Endometrial microvascular endothelial cells (primary cell): ENCODE measurements around the gene CDCA3. TPM values are rescaled to one million over a fixed set of nuclear protein-coding genes. Genes with fewer than 3 reads are reported as not detected.

Source experiments
- in situ Hi-C: cut with HindIII; loops from 2 replicates; pipeline ENCODE4 v1.10.0; 2017; ENCODE audit warnings: low sequenced_read_pairs, low pct_unique_long_range_greater_than_20kb; ENCODE audit errors: inconsistent ontology term
- total RNA-seq: library from RNA; depleted of rRNA; stranded (reverse); fragments of >200 nt; gene quantifications from one replicate; pipeline ENCODE4 v1.2.3, GENCODE V29; 2015; ENCODE audit errors: inconsistent ontology term

CDCA3 gene
- total RNA-seq, 1 donor from 2014 or later, result 50.0 TPM

DNA sequence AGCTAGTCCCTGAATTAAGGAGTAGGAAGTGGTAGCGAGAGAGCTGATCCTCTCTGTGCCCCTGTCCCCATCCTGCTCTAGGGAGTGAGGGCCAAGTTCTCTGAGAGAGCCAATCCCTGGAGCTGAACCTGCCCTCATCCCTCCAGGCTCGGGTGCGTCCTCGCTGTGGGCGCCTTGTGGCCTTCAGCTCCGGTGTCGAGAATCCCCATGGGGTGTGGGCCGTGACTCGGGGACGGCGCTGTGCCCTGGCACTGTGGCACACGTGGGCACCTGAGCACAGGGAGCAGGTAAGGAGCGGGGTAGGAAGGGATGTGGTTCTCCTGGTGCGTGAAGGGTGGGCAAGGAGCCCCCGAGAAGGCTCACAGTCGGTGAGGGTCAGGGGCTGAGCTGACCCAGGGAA is 12.2 kb downstream of the CDCA3 start:
- in situ Hi-C loops, result no loop called here

DNA sequence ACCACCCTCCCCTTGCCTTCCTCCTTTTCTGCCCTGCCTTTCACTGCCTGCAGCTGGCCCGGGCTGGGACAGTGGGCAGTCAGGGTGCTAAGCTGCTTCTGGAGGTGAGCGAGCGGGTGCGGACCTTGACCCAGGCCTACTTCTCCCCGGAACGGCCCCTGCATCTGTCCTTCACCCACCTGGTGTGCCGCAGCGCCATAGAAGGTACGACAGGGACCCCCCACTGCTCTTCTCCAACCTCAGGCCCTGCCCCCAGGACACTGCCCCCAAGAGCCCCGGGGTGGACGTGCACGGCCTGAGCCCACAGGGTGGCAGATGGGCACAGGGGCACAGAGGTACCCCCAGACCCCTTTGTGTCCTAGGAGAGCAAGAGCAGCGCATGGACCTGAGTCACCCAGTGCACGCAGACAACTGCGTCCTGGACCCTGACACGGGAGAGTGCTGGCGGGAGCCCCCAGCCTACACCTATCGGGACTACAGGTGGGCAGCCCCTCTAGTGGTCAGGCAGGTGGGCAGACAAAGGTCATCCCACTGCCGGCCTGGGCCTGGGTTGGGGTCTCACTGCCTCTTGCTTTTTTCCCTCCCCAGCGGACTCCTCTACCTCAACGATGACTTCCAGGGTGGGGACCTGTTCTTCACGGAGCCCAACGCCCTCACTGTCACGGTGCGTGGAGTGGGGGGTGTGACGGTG is 13.6 kb downstream of the CDCA3 start:
- in situ Hi-C loops, result no loop called here

DNA sequence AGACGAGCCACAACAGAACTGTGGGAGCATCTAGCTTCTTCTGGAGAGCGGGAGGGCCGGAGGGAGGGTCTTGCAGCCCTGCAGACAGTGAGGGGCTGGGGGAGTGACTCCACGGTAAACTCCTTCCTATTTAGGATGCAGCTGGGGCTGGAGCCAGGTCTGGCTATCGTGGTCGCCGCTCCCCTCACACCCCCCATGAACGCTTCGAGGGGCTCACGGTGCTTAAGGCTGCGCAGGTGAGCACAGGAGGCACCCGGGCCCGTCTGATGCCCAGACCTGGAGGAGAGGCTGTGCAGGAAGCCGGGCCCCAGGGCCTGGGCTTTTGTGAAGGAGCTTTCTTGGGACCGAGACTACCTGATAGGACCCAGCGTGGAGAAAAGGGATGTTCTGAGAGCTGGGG is 14.2 kb downstream of the CDCA3 start:
- in situ Hi-C loops, result no loop called here

DNA sequence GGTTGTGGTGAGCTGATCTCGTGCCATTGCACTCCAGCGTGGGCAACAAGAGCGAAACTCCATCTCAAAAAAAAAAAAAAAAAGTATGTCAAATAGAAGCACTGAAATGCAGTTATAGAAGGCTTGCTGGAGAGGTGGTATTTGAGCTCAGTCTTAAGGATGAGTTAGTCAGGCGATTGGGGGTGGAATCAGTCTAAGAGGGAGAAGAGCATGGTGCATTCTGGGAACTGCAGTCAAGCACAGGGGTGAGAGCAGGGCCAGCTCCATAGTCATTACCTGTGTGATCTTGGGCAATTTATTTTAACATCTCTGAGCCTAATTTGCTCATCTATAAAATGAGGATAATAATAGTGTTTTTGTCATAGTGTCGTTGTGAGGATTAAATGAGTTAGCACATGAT is 16.2 kb downstream of the CDCA3 start:
- in situ Hi-C loops, result no loop called here

DNA sequence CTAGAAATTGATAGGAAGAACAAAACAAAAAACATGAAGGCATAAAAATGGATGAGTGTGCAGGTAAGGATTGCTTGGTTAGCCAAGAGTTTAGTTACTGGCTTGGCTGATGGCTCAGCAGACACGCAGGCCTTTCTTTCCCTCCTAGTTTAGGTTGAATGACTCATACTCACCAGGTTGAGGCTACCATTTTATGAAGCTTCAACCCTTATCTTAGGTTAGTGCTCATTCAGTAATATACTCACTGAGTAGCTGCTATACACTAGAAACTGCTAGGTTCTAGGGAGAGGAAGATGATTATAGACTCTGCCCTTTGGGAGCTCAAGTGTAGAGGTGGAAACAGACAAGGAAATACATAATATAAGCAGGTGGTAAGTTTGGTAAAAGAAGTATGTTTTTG is 16.8 kb downstream of the CDCA3 start:
- in situ Hi-C loops, result no loop called here

DNA sequence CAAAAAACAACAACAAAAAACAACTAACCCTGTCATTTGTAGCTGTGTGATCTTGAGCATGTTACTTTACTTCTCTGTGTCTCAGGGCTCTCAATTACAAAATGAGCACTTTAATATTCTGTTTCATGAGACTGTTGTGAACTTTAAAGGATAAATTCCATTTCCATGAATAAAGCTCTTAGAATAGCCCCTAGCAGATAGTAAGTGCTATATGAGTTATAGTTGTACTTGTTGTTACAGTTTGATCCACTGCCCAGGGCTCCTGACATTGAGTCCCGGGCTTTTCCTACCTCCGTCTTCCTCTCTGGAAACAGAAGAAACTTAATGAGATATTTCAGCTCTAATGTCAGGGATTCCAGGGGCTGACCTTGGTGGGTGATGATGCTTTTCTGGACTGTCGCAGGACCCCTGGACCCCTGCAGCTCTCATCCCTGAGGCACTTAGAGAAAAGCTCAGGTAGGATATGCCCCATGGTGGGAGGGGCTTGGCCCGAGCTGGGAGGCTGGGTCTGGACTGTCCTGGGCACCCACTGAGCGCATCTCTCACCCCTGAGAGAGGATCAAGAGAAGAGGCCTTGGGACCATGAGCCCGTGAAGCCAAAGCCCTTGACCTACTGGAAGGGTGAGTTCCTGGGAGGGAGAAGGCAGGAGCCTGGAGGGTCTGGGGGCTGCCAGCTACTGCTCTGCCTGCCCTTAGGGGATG is 17.7 kb downstream of the CDCA3 start:
- in situ Hi-C loops, result no loop called here

DNA sequence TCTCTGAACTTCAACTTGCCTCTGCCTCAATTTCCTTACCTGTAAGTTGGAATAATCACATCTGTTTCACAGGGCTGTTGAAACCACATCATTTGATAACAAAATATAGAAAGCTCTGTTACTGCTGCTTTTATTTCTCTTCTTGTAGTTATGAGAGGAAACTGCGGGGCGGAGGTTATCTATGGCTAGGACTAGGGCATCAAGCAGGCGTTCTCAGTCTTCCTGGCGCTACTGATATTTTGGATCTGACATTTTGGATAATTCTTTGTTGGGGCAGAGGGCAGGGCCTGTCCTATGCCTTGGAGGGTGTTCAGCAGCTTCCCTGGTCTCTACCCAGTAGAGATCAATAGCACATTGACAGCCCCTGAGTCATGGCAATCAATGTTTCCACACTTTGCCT is 19.0 kb downstream of the CDCA3 start:
- in situ Hi-C loops, result no loop called here

DNA sequence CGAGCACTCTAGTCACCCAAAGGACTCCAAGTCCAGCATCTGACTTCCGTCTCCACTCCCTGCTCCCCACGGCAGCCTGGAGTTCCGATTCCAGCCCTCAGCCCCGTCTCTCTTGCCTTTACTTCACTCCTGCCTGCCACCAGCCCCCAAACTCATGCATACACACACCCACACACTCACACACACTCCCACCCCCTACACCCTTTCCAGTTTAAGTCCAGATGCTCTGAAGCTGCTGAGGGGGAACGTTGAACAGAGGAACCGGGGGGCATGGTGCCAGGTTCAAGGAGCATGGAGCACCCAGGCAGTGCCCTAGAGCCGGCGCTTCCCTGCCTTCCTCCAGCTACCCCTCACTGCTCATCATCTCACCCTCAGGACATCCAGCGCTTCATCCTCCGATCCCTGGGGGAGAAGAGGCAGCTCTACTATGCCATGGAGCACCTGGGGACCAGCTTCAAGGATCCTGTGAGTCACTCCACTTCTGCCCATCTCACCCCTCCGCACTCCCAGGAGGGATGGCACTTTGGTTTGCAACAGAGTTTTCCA is 19.6 kb downstream of the CDCA3 start:
- in situ Hi-C loops, result no loop called here

DNA sequence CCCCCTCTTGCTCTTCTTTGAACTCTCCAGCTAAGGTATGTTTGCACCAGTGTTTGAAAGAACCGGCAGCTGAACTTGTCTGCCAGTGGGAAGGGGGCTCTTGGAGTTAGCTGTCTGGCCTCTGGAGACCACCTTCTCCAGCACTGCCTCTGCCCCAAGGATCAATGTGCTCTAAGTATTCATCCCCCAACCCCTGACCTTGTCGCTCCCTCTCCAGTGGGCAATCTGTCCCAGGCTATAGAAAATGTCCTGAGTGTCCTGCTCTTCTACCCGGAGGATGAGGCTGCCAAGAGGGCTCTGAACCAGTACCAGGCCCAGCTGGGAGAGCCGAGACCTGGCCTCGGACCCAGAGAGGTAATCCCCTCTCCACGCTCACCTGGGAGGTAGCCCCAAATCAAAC is 20.1 kb downstream of the CDCA3 start:
- in situ Hi-C loops, result no loop called here

DNA sequence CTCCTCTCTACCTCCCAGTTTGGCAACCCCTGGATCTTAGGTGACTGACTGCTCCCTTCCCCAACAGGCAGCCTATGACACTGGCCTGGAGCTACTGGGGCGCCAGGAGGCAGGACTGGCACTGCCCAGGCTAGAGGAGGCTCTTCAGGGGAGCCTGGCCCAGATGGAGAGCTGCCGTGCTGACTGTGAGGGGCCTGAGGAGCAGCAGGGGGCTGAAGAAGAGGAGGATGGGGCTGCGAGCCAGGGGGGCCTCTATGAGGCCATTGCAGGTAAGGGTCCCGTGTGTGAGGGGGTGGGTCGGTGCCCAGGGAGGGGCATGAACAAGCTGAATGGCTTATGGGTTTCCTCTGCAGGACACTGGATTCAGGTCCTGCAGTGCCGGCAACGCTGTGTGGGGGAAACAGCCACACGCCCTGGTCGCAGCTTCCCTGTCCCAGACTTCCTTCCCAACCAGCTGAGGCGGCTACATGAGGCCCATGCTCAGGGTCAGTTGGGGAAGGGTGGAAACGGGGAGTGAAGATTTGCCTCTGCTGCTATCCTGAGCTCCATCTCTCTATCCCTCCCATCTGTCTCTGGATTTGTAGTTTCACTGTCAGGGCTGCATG is 20.7 kb downstream of the CDCA3 start:
- in situ Hi-C loops, result no loop called here

DNA sequence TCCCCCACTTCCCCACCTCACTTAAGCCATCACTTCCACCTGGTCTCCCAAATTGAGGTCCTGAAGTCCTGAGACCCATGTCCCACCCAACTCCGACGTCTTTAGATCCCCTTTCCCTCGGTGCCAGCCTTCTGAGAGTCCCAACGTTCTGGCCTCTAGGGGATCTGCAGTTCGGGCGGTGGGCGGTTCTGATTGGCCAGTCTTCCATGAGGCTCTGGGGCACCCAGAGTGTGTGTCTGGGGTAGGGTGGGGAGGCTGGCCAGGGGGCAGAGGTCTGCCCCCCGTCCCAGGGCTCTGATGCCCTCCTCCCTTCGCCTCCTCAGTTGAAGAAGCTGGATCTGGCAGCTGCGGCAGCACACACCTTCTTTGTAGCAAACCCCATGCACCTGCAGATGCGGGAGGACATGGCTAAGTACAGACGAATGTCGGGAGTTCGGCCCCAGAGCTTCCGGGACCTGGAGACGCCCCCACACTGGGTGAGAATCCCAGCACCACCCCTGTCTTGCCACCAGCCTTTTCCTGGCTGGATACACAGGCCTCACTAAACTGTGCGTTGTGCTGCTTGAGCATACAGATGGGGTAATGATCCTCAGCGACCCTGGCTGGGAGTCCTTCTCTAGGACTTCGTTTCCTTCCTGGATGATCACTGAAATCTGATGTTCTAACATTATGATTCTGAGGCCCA is 21.4 kb downstream of the CDCA3 start:
- in situ Hi-C loops, result no loop called here

DNA sequence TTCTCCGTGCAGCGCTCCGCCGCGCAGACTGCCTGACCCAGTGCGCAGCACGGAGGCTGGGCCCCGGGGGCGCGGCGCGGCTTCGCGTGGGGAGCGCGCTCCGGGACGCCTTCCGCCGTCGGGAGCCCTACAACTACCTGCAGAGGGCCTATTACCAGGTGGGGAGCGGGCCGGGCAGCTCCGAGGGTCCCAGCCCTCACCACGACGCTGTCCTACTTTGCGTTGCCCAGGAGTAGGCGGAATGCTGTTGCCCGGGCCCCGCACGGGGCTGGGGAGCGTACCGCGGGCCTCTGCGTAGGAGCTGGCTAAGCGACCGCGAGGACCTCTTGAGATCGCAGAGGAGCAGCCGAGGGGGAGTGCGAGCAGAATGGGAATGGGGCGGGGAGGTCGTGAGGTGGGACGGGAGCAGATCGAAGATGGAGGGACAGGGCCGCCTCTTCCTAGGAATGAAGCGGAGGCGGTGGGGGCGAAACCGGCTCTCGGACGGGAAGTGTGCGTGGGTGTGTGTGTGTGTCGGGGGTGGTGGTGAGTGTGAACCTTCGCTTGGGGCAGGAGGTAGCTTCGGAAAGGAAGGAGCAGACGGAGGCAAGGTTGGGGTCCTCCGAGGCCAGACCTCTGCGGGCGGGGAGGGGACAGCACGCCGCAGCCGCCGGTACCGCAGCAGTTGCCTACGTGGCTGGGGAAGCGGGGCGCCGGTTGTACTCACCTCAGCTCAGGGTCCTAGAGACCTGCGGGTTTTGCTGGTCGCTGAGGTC is 22.1 kb downstream of the CDCA3 start:
- in situ Hi-C loops, result no loop called here

DNA sequence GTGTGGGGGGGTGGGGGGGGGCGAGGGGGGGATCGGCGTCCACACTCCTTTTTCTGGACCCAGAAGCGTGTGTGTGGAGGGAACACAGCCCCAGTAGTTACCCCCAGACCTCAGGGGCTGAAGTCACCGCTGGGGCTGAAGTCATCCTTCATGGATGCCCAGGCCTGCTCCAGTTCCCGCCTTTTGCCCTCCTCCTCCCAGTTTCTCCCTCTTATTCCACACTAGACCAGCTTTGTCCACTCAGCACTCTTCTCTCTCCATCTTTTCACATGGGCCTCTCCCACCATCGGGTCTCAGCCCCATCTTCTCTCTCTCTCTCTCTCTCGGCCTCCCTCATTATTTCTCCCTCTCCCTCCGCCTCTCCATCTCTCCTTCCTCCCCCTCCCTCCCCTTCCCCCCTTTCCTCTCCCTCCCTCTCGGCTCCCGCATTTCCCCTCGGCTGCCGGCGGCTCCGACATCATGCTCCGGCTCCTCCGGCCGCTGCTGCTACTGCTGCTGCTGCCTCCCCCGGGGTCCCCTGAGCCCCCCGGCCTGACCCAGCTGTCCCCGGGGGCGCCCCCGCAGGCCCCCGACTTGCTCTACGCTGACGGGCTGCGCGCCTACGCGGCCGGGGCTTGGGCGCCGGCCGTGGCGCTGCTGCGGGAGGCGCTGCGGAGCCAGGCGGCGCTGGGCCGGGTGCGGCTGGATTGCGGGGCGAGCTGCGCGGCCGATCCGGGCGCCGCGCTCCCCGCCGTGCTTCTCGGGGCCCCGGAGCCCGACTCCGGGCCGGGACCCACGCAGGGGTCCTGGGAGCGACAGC is 22.9 kb downstream of the CDCA3 start, which contains the start of gene P3H3:
P3H3 (plus strand) TSS at position 426 of the 799 bp plus-strand sequence; CDS start at position 460, 34 bp downstream.
- in situ Hi-C loops, result no loop called here

DNA sequence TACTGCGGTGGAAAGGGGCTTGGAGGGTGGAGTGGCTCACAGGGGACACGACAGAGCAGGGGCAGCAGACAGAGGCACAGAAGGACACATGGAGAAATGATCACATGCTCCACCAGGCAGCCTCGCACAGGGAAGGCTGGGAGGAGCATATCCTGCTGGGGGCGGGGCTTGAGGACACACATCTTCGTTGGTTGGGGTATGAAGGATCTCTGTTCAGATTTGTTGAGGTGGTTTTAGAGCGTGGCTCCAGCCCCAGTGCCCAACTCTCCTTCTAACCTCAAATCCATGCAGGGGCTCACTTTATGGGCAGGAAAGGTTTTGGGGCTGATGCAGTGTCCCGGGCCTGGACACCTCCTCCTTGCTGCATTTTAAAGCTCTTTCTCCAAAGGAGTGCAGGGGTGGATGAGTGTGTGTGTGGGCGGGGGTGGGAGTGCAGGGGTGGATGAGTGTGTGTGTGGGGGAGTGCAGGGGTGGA is 23.6 kb downstream of the CDCA3 start:
- in situ Hi-C loops, result no loop called here

DNA sequence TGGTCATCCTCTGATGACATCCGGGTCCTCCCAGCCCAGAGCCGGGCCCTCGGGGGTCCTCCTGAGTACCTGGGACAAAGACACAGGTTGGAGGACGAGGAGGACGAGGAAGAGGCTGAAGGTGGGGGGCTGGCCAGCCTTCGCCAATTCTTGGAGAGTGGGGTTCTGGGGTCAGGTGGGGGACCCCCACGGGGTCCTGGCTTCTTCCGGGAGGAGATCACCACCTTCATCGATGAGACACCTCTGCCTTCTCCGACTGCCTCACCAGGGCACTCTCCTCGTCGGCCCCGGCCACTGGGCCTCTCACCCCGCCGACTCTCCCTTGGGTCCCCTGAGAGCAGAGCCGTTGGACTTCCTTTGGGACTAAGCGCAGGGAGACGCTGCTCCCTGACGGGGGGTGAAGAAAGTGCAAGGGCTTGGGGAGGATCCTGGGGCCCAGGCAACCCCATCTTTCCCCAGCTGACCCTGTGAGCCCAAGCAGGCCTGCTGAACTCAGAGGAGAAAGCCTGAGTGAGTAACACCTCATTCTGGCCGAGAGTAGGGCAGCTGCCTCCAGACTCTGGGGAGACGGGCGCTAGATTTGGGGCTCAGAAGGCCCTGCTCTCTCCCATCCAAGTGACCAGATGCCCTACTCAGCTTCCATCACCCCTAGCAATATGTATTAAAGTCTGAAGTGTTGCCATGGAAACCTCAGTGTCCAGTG is 24.2 kb downstream of the CDCA3 start:
- in situ Hi-C loops, result no loop called here

DNA sequence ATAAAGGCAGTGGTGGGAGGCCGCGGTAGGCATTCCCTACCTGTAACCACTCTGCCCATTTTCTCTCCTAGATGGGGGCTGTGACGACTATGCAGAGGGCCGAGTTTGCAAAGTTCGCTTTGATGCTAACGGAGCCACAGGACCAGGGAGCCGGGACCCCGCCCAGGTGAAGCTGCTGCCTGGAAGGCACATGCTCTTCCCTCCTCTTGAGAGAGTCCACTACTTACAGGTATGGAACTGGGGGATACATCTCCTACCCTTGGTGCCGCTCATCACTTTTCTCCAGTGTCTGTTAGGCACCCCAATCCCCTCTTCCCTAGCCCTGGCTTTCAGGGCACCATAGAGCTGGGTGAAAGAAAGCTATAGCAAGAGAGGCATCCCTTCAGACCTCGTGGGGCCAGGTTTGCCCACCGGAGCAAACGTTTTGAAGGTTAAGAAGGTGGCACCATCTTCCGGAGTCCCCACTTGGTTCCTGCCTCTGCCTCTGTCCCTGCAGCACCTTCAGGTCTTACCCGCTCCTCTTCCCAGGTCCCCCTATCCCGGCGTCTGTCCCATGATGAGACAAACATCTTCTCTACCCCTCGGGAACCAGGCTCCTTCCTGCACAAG is 24.9 kb downstream of the CDCA3 start:
- in situ Hi-C loops, result no loop called here
